ENCODE measurements around the gene KCNQ1. TPM values are rescaled to one million over a fixed set of nuclear protein-coding genes. Genes with fewer than 3 reads are reported as not detected.

The KCNQ1 gene
- total RNA-seq, 1 experiment from 2014 or later = not detected

GRCh38 chr11:2833716-2834502 is 389.1 kb downstream of the KCNQ1 start:
- Mint-ChIP-seq H3K9me3 (ENCODE audit: unreplicated experiment) (peaks cover 10% of the 10 kb centered on the region), H3K4me3 (ENCODE audit: unreplicated experiment) (no peak overlapping the region), H3K27me3 (ENCODE audit: insufficient read depth, unreplicated experiment) (no peaks in the 10 kb centered on the region), H3K36me3 (ENCODE audit: insufficient read depth, unreplicated experiment) (no peaks in the 10 kb centered on the region), H3K4me1 (ENCODE audit: insufficient read depth, unreplicated experiment) (peaks cover 17% of the 10 kb centered on the region), H3K27ac (ENCODE audit: low read depth, unreplicated experiment) (no peak overlapping the region)
- ChIA-PET CTCF (no interaction called here), POLR2A (no interaction called here)
- no peak for TF ChIP-seq CTCF (IDR thresholded peaks at IDR 0.05; ENCODE audit: unreplicated experiment)
- no peak for DNase-seq (ENCODE audit: unreplicated experiment)
- intact Hi-C loops (cut with micrococcal nuclease) = no loop called here
- BruUV-seq (replicated peaks) = no TSS peak

- intact Hi-C loops (cut with micrococcal nuclease) = no loop called here
- Mint-ChIP-seq H3K27me3 (ENCODE audit: insufficient read depth, unreplicated experiment) (no peaks in the 10 kb centered on the region), H3K27ac (ENCODE audit: low read depth, unreplicated experiment) (no peak overlapping the region), H3K4me3 (ENCODE audit: unreplicated experiment) (no peak overlapping the region), H3K4me1 (ENCODE audit: insufficient read depth, unreplicated experiment) (peaks cover 17% of the 10 kb centered on the region), H3K9me3 (ENCODE audit: unreplicated experiment) (peaks cover 2% of the 10 kb centered on the region), H3K36me3 (ENCODE audit: insufficient read depth, unreplicated experiment) (no peaks in the 10 kb centered on the region)
- no peak for DNase-seq (ENCODE audit: unreplicated experiment)
- CTCF ChIA-PET = no interaction called here
- BruUV-seq (replicated peaks) = no TSS peak
- no peak for TF ChIP-seq CTCF (IDR thresholded peaks at IDR 0.05; ENCODE audit: unreplicated experiment)
- POLR2A ChIA-PET = no interaction called here
Measured at GRCh38 chr11:2834503-2835273, 389.9 kb downstream of the KCNQ1 start.

GRCh38 chr11:2835296-2835695 is 390.5 kb downstream of the KCNQ1 start:
- no peaks in the 10 kb centered on the region for H3K9me3 Mint-ChIP-seq (ENCODE audit: unreplicated experiment)
- no peak overlapping the region for H3K27ac Mint-ChIP-seq (ENCODE audit: low read depth, unreplicated experiment)
- intact Hi-C loops (cut with micrococcal nuclease) = no loop called here
- peak; percentile 34 for DNase-seq (ENCODE audit: unreplicated experiment)
- BruUV-seq (replicated peaks) = no TSS peak
- TF ChIP-seq CTCF (IDR thresholded peaks at IDR 0.05; ENCODE audit: unreplicated experiment) = no peak
- H3K4me3 Mint-ChIP-seq (ENCODE audit: unreplicated experiment) = no peak overlapping the region
- ChIA-PET CTCF (interaction anchor here (0.6 kb wide), 1 partner anchor 257 kb away, joined by 4 read pairs; no protein-coding TSS in a partner anchor), POLR2A (no interaction called here)
- H3K27me3 Mint-ChIP-seq (ENCODE audit: insufficient read depth, unreplicated experiment) = no peaks in the 10 kb centered on the region
- no peaks in the 10 kb centered on the region for H3K36me3 Mint-ChIP-seq (ENCODE audit: insufficient read depth, unreplicated experiment)
- H3K4me1 Mint-ChIP-seq (ENCODE audit: insufficient read depth, unreplicated experiment) = peaks cover 17% of the 10 kb centered on the region

- Mint-ChIP-seq H3K36me3 (ENCODE audit: insufficient read depth, unreplicated experiment) (no peaks in the 10 kb centered on the region), H3K4me3 (ENCODE audit: unreplicated experiment) (no peak overlapping the region), H3K9me3 (ENCODE audit: unreplicated experiment) (no peaks in the 10 kb centered on the region), H3K27ac (ENCODE audit: low read depth, unreplicated experiment) (no peak overlapping the region), H3K27me3 (ENCODE audit: insufficient read depth, unreplicated experiment) (no peaks in the 10 kb centered on the region), H3K4me1 (ENCODE audit: insufficient read depth, unreplicated experiment) (peaks cover 19% of the 10 kb centered on the region)
- BruUV-seq (replicated peaks) = no TSS peak
- POLR2A ChIA-PET = no interaction called here
- CTCF ChIA-PET = interaction anchor here (0.6 kb wide), 1 partner anchor 257 kb away, joined by 4 read pairs; no protein-coding TSS in a partner anchor
- DNase-seq (ENCODE audit: unreplicated experiment) = no peak
- intact Hi-C loops (cut with micrococcal nuclease) = no loop called here
- no peak for TF ChIP-seq CTCF (IDR thresholded peaks at IDR 0.05; ENCODE audit: unreplicated experiment)
Measured at GRCh38 chr11:2835751-2836150, 390.9 kb downstream of the KCNQ1 start.

Measured in MCF 10A (cell line).